ENCODE measurements around the gene RBM17.
"Not testable (repeated sequence)": the region's sequence is repeated elsewhere in the genome, so short reads cannot be mapped to it uniquely, and the experiment has no call there.

The RBM17 gene

DNA sequence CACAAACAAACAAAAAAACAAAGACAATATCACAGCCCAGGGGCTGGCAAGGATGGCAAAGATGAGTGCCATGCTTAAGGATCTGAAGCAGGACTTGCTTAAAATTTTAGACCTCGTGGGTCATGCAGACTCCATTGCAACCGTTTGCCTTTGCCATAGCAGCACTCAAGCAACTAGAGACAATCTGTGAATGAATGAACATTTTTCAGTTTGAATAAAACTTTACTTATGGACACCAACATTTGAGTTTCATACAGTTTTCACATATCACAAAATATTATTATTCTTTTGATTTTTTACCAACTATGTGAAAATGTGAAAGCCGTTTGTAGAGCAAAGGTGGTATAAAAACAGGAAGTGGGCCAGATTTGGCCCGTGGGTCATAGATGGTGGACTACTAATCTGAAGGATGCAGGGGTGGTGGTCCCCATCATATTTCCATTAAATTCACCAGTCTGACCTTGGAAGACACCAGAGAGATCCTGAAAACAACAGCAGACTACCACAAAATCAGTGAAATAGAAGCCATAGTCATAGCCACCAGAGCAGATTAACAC is 8.3 kb upstream of the RBM17 start:
- no peak for DNase-seq (ENCODE audit: low read depth)

DNA sequence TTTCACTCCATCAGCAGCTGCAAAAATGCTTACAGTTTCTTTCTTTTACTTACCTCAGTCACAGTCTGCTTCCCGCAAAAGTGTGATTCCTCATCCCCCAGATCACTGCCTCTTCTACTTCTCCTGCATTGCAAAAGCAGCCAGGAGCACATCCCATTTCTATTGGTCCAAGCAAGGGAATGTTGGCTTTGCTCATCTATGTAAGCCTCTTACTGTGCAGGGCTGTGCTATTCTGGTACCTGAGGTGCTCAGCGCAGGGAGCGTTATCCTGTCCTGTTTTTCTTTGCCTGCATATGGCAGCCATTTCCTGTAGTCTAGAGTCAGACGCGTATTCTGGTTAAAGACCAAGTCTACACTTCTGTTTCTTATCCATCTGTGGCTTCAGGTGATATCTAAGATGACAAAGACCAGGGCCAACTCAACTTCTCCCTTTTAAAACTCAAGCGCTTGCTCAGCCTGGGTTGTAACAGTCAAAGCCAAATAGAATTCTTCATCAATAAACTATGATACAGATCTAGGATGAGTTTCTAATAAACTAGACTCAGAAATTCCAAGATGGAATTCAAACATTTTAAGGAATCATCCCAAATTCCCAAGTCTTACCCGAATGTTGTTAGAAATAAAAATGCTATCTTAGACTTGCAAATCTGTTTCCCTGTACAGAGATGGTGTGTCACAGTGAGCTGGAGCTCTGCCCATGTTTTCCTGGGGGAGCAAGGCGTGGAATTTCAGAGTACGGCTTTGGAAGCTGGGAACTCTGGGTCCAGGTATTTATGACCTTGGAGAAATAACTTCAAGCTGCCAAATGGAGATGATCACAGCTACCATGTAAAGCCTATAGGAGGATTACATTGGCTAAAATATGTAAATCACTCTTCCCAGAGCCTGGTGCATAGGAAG is 6.1 kb upstream of the RBM17 start:
- no peak for DNase-seq (ENCODE audit: low read depth)

DNA sequence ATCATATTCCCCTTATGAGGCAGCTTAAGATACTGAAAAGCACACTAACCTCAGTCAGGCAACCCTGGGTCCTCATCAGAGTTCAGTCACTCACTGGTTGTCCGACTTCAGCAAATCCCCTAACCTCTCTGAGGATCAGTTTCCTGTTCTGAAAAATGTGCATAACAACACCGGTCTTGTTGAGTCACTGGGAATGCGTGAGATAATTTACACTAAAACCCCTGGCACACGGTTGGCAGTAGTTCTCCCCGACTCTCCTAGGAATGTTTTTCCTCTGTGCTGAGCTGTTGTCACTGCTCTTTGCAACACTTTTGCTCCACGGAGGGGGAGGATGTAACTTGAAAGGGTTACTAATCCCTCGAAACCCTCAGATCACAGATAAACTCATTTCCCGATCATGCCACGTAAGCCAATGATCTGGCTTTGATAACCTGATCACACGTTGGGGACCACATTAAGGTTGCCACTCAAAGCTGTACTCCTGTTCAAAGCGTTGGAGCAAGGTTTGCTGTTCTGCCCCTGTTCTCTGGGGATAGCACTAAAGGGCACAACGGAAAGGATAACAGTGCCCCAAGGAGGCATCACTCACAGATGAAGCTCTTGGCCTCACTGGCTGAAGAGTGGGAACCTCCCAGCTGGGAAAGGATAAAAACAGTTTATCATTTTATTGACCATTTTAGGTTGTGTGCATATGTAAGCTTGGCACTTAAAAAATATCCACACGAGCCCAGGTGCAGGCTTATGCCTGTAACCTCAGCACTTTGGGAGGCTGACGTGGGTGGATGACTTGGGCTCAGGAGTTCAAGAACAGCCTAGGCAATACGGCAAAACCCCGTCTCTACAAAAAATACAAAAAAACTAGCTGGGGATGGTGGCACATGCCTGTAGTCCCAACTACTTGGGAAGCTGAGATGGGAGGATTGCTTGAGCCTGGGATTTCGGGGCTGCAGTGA is 5.0 kb upstream of the RBM17 start:
- no peak for DNase-seq (ENCODE audit: low read depth)

DNA sequence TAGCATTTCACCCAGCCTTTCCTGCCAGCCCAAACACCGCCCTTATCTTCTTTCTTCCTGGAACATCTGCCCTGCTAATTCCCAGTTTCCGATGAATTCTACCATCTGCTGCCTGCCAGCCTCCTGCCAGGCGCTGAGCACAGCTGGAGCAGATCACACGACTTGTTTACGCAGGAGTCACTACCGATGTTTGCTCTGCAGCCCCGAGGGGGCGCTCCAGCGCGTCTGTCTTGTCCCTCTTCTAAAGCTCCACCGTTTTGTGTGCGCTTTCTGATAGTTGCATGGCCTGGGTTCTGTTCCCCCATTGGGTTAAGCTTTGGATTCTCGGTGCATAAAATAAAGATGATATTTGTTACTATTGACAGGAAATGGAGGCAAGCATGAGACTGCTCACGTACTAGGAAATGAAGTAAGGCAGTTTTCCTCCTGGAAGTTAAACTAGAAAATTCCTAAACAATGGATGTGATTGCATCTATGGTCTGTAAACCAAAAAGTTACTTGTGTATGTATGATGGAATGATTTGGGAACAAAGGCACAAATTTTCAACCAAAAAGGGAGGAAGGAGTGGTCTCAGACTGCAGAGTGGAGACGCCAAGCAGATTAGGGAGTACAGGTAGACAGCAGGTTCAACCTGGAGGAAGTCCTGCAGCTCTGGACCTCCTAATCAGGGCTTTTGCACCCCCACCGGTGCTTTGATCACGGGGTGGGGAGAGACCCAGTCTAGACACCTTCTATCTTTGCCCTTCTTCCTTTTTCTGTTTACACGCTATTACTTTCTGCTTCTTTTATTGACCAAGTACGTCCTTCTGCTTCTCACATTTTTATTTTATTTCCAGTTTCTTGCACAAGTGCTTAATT is 2.2 kb upstream of the RBM17 start:
- DNase-seq (ENCODE audit: low read depth): peak; percentile 91

DNA sequence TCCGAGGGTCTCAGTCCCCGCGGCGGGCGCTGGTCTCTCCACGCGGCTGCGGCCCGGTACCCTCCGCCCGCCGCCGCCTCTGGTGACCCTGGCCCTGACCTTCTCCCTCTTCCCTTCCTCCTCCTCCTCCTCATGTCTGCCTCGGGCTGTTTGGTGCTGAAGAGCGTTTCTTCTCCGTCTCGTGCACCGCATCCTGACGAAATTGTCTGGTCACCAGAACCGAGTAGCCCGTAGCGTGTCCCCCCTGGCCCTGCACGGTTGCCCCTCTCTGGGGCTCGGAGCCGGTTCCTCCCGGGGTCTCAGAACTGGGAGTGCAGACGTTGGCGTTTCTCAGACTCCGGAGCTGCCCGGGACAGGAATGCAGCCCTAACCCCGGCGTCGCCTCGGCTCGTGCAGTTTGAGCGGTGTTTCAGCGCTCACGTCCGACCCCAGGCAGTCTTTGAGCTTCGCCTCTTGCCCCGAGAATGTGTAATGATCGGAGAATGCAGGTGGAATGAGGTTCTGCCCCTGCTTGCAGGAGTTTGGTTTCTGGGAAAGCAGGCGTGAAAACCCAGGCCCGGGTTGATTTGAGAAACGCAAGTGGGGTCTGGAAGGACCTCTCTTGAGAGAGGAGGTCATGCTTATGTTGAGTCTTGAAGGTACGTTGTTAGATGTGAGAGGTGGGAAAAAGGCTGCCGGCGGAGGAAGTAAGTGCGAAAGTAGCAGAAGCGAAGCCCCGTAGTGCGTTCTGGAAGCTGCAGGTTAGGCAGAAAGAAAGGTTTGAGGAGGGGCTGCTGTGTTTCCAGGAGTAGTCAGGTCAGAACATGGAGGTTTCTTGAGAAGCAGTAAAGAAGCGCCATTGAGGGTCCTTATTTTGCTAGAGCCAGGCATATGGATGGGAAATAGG is 743 bp downstream of the RBM17 start:
- DNase-seq (ENCODE audit: low read depth): no peak

DNA sequence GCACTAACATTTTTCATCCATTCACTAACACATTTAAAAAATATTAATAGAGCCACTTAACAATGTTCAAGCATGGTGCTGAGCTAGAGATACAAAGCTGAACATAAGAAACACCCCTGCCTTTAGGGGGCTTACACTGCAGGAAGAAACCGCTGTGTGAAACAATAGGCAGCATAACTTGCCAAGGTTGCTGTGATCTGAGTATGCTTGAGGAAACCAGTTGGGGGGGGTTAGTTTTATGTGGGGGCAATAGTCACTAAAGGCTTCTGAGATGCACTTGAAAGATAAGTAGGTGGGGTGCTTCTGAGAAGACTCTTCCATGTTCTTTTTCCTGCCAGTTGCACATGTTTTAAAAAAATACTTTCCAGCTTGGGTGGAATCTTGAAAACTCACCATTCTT is 2.8 kb downstream of the RBM17 start:
- DNase-seq (ENCODE audit: low read depth): no peak

DNA sequence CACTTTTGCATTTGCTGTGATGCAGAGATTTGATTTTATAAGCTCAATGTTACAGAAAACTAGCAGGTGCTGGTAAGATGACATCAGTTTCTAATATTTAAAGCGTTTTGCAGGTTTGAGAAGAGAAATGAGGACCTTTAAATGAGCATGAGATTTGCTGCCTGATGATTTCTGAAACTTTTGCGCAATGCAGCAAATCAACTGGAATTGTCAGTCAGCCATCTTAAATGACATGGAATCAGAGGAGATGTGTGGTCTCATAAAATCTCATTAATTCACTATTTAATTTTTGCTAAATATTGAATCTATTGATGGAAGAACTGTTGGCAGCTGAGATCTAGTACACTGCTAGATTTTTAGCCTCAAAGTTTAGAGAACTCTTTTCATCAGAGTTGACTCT is 3.9 kb downstream of the RBM17 start:
- no peak for DNase-seq (ENCODE audit: low read depth)

DNA sequence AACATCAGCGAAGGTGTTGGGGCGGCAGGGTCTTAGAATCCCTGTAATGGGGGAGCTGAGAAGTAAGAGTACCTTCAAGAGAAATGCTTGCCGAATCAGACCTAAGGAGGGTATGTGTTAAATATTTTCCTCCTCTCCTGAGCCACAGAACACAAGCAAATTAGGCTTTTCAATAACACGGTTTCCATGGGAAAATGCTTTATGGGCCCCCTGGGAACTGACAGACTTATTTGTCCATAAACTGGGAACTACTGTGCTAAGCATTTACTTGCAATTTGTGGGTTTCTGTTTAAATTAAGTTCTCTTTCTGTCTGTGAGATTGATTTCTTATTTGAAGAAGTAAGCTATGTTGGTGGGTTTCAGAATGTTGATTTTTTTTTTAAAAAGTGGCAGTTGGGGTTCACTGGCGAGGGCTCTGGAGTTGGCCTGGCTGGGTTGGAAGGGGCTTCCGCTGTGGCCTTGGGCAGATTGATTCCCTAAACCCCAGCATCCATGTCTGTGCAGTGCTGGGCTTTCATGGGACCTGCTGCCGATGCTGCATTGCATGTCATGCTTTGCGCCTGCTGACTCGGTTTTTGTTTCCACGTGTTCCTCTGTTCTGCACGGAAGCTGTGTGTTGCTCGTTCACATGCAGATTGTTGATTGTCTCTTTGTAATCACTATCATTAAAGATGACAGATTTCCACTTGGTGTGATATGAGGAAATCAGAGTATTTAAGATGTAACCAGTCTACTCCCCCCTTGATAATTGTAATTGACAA is 7.2 kb downstream of the RBM17 start:
- no peak for DNase-seq (ENCODE audit: low read depth)

DNA sequence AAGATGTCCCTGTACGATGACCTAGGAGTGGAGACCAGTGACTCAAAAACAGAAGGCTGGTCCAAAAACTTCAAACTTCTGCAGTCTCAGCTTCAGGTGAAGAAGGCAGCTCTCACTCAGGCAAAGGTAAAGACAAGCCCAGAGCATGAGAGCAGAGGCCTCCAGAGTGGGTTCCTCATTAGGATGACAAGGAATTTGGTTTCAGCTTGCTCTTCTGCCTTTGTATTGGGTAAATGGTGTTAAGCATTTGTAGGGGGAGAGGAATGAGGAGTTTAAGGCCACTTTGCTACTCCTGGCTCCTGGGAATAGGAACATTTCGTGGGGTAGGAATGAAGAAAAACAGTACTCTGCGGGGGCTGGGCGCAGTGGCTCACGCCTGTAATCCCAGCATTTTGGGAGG is 8.2 kb downstream of the RBM17 start:
- no peak for DNase-seq (ENCODE audit: low read depth)

DNA sequence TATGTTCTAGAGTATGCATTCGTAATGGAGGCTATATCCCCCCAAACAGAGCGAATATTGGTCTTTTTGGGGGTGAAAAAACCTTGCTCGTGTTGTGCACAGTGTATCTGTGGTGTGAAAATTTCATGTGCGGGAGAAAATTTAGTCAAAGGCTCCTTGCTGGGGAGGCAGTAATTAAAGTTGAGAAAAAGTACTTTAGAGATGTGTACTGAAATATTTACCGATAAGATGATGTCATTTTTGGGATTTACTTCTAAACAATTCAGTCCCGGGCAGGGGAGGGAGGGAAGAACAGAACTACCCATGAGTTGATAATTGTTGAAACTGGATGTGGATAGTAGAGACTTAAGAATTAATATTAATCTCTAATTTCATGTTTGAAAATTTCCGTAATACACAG is 9.3 kb downstream of the RBM17 start:
- DNase-seq (ENCODE audit: low read depth): no peak

DNA sequence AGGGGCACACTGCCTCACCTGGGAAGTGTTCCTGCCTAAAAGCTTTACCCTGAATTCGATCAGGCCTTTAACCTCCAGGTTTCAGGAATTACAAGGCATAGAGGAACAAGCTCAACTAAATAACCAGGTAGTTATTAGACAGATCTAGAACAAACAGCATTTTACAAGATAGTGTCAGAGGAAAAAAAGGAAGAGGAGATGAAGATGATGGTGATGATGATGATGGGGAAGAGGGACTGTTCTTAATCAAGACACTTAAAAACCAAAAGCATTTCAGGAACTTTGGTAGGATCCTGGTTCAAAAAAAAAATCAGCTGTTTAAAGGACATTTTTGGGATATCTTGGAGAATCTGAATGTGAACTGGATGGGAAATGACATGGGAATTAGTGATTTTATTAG is 11.5 kb downstream of the RBM17 start:
- no peak for DNase-seq (ENCODE audit: low read depth)

DNA sequence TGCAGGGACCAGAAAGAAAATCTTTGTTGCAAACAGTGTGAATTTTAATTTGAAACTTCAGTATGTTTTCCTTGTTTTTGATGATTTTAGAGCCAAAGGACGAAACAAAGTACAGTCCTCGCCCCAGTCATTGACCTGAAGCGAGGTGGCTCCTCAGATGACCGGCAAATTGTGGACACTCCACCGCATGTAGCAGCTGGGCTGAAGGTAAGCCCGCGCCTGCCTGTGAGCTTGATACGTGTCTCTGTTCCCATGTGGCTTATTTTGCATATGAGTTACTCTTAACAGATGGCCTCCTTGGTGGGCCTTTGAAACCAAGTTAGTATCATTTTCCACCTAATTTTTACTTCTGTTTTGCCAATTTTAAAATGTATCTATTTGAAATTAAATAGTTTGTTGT is 12.3 kb downstream of the RBM17 start:
- DNase-seq (ENCODE audit: low read depth): no peak

DNA sequence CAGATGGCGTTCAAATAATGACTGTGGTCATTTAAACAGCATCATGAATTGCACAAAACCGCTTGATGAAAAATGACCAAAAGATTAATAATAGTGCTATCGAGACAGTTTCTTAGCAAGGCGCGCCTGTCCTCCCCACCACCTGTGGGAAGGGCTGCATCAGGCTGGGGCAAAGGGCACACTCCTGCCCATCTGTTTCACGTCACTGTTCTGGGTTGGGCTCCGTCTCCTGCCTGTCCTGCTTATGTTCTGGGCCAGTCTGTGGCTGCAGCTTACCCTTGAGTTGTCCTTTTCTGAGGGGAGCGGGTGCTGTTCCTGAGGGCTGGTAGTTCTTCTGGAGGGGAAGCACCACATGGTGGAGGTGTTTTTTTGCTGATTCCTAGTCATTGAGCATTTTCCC is 13.3 kb downstream of the RBM17 start:
- DNase-seq (ENCODE audit: low read depth): no peak

DNA sequence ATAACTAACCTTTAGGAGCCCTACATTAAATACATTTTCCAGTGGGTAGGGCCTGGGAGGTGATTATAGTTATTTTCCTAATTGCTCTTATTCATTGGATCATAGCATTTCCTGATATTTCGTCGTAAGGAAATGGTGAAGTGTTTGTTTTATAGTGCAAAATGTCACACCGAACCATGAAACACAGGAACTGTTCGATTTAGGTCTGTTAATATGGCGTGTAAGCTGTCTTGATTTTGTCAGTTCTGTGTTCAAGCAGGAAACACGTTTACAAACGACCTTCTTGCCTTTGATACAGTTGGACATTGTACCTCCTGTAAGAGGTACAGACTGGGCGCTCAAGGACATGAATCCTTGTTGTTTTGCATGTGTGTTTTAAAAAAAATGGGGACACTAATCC is 14.8 kb downstream of the RBM17 start:
- no peak for DNase-seq (ENCODE audit: low read depth)

DNA sequence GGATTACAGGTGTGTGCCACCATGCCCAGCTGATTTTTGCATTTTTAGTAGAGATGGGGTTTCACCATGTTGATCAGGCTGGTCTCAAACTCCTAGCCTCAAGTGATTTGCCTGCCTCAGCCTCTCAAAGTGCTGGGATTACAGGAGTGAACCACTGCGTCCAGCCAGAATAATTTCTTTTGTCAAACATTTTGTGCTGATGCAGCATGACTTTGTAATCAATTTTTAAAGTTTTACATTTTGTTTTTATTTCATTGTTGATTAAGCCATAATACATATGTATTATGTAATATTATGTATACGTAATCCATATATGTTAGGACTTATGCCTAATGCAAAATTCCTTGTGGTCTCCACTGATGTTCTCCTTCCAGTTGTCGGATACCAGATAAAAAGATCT is 18.8 kb downstream of the RBM17 start:
- DNase-seq (ENCODE audit: low read depth): not testable (repeated sequence)

DNA sequence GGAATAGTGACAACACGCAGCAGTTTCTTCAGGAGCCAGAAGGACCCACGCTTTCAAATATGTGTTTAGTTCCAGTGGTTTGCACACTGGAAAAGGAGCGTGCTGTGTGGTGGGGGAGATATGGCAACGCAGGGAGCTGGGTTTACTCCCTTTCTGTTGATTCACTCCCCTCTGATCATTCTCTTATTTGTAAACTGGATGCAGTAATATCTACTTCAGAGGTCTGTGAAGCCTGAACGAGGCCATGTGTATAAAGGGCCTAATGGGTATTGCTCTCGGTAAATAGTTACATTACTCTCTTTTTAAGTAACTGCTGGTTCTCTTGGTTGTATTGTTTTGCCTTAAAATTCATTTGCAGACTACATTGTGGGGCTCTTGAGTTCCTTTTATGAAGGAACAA is 19.2 kb downstream of the RBM17 start:
- no peak for DNase-seq (ENCODE audit: low read depth)

DNA sequence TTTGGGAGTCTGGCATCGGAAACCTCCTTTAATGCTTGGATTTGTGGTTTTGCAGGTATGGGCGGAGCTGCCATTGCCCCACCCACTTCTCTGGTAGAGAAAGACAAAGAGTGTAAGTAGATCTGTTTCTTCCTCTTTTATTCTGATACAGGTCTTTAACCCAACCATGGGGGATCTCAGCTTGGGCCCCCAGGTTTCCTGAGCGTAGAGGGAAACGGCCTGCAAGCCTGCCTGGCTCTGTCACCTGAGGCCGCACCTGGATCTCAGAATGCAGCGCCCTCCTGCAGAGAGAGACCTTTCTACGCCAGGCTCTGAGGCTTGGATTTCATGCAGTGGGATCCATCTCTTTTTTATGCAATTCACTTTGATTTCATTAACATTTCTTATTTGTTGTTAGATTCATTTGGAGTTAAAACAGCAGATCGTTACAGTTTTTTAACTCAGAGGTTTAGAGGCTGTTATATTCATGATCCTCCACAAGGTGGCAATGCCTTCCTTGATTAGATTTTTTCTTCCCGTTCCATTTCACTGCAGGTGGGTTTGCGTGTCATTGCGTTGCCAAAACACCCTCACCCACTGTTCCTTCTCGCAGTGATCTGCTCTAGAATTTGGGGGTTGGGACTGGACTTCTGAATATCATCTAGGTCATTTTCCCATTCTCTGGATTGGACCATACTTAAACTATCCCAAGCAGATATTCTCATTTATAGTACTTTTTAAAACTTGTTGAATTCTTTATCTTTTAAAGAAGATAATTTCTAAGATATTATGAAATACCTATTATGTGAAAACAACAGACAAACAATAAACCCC is 20.0 kb downstream of the RBM17 start:
- DNase-seq (ENCODE audit: low read depth): peak; percentile 31

DNA sequence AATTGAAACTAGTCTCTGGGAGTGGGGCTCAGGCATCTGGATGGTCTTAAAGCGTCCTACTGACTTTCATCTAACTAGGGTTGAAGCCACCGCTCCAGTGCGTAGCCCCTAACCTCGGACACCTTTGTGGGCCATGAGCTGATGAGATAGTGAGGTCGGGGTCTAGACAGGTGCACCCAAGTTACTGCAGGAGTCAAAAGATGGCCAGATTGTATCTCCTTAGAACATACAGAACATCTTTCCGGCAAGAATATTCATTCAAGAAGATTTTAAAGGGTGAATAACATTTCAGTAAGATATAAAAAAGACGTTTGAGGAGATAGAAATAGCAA is 20.6 kb downstream of the RBM17 start:
- no peak for DNase-seq (ENCODE audit: low read depth)

DNA sequence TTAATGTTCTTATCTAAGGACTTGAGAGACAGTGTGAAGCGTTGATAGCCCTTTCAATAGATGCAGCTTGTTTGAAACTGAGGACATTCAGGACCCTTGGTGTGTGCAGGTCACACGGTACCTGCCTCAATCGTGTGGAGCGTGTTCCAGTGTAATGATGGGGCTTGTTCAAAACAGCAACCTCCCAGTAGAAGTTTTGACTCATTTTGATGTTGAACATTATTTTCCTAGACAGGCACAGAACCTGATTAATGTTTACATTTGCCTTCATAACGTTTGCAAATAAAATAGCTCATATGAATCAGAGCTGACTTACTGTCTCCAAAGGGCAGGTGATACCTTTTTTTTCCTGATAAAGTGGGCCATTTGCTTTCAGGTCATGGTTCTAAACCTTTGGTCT is 21.3 kb downstream of the RBM17 start:
- DNase-seq (ENCODE audit: low read depth): no peak
